IMR-90 (cell line): Measurements from ENCODE around the gene CKAP2L. TPM values are rescaled to one million over a fixed set of nuclear protein-coding genes. Genes with fewer than 3 reads are reported as not detected.

ENCODE experiments used
- ATAC-seq: fragments of 200-7000 bp; cut with Tn5 transposase; 2 replicates; pipeline ENCODE4 v1.9.1; 2020; ENCODE audit warnings: low read depth, mild to moderate bottlenecking, moderate library complexity
- BruUV-seq: library from RNA; stranded (reverse); fragments of 400-500 nt; replicated peaks from 2 replicates; lab custom pipeline; 2021; lab: Mats Ljungman, UMichigan
- CTCF ChIA-PET: fragments of 300-600 bp; formaldehyde crosslinking; extraction: SDS; loops from one replicate; lab custom pipeline; 2021; ENCODE audit warnings: antibody characterized with exemption; lab: Yijun Ruan, JAX
- POLR2A ChIA-PET: fragments of 300-600 bp; sonication (Branson Sonifier 250); formaldehyde crosslinking; loops from one replicate; lab custom pipeline; 2022; ENCODE audit warnings: antibody characterized with exemption; ENCODE audit not compliant: unreplicated experiment; lab: Charles Lee
- DNase-seq: peaks from one replicate; pipeline ENCODE4 v3.0.0; 2013
- H2AFZ ChIP-seq: replicated peaks from 2 replicates; pipeline ENCODE3; 2013; ENCODE audit warnings: low read length, mild to moderate bottlenecking; ENCODE audit not compliant: poor library complexity
- H2AK5ac ChIP-seq: 2 replicates; pipeline ENCODE4 v1.6.1; 2013; ENCODE audit warnings: low read depth, low read length, inconsistent platforms
- H2AK9ac ChIP-seq: replicated peaks from 2 replicates; pipeline ENCODE3; 2013; ENCODE audit warnings: mild to moderate bottlenecking, low read depth, low read length, moderate library complexity; ENCODE audit not compliant: poor library complexity
- H2BK120ac ChIP-seq: 2 replicates; pipeline ENCODE4 v1.6.1; 2013; ENCODE audit warnings: low read depth, low read length, inconsistent platforms
- H2BK15ac ChIP-seq: 3 replicates; pipeline ENCODE4 v1.6.1; 2013; ENCODE audit warnings: low read depth, low read length, inconsistent platforms
- H2BK20ac ChIP-seq: 2 replicates; pipeline ENCODE4 v1.6.1; 2013; ENCODE audit warnings: low read depth, mild to moderate bottlenecking, inconsistent platforms, low read length, moderate library complexity
- H2BK5ac ChIP-seq: 2 replicates; pipeline ENCODE4 v1.6.1; 2013; ENCODE audit warnings: mild to moderate bottlenecking, low read depth, low read length, inconsistent platforms; ENCODE audit not compliant: poor library complexity, severe bottlenecking
- H3K14ac ChIP-seq: replicated peaks from 2 replicates; pipeline ENCODE4 v1.6.1; 2013; ENCODE audit warnings: low read depth, low read length, inconsistent platforms
- H3K18ac ChIP-seq: 2 replicates; pipeline ENCODE4 v1.6.1; 2013; ENCODE audit warnings: low read depth, low read length, control low read depth
- H3K23ac ChIP-seq: 2 replicates; pipeline ENCODE4 v1.6.1; 2013; ENCODE audit warnings: low read depth, low read length, inconsistent platforms
- H3K27ac ChIP-seq: 2 replicates; pipeline ENCODE4 v1.5.1; 2013; ENCODE audit warnings: mild to moderate bottlenecking, control low read depth, low read length; ENCODE audit not compliant: insufficient read depth
- H3K27me3 ChIP-seq: 2 replicates; pipeline ENCODE4 v1.6.1; 2013; ENCODE audit warnings: low read length; ENCODE audit not compliant: control insufficient read depth, insufficient read depth
- H3K36me3 ChIP-seq: 2 replicates; pipeline ENCODE4 v1.6.1; 2013; ENCODE audit warnings: low read length, mixed read lengths; ENCODE audit not compliant: control insufficient read depth, insufficient read depth
- H3K4ac ChIP-seq: 2 replicates; pipeline ENCODE4 v1.6.1; 2013; ENCODE audit warnings: low read depth, low read length, inconsistent platforms
- H3K4me1 ChIP-seq: 2 replicates; pipeline ENCODE4 v1.6.1; 2013; ENCODE audit warnings: low read length, mixed read lengths; ENCODE audit not compliant: control insufficient read depth, insufficient read depth
- H3K4me2 ChIP-seq: 2 replicates; pipeline ENCODE4 v1.6.1; 2013; ENCODE audit warnings: low read depth, mild to moderate bottlenecking, control low read depth, low read length, moderate library complexity
- H3K4me3 ChIP-seq: 2 replicates; pipeline ENCODE4 v1.5.1; 2013; ENCODE audit warnings: low read depth, mild to moderate bottlenecking, control low read depth, low read length, moderate library complexity; ENCODE audit not compliant: insufficient read depth
- H3K56ac ChIP-seq: 2 replicates; pipeline ENCODE4 v1.6.1; 2013; ENCODE audit warnings: low read length, inconsistent platforms; ENCODE audit not compliant: insufficient read depth; ENCODE audit errors: extremely low read depth
- H3K79me1 ChIP-seq, 2 experiments: 2 replicates each; pipeline ENCODE4 v1.6.1; 2013; ENCODE audit warnings: low read length in 2 of 2, inconsistent platforms in 1 of 2, low read depth in 1 of 2
- H3K9ac ChIP-seq: 2 replicates; pipeline ENCODE4 v1.6.1; 2013; ENCODE audit warnings: low read depth, low read length, control low read depth
- H3K9me1 ChIP-seq: 2 replicates; pipeline ENCODE4 v1.6.1; 2013; ENCODE audit warnings: low read length, inconsistent platforms; ENCODE audit not compliant: insufficient read depth
- H3K9me3 ChIP-seq: 2 replicates; pipeline ENCODE4 v1.6.1; 2013; ENCODE audit warnings: low read length; ENCODE audit not compliant: control insufficient read depth, insufficient read depth
- H4K20me1 ChIP-seq: 2 replicates; pipeline ENCODE4 v1.6.1; 2013; ENCODE audit warnings: low read length, inconsistent platforms; ENCODE audit not compliant: insufficient read depth
- H4K5ac ChIP-seq: 2 replicates; pipeline ENCODE4 v1.6.1; 2013; ENCODE audit warnings: mild to moderate bottlenecking, low read depth, low read length, control low read depth
- H4K8ac ChIP-seq, 2 experiments: 2 replicates each; pipeline ENCODE4 v1.6.1; 2013; ENCODE audit warnings: low read depth in 2 of 2, low read length in 2 of 2, control low read depth in 1 of 2, inconsistent platforms in 1 of 2
- H4K91ac ChIP-seq: 2 replicates; pipeline ENCODE4 v1.6.1; 2013; ENCODE audit warnings: low read depth, low read length, inconsistent platforms; ENCODE audit not compliant: insufficient read depth
- BHLHE40 ChIP-seq: fragments of 150-350 bp; IDR thresholded peaks from 2 replicates; pipeline ENCODE4 v1.6.1; 2016; ENCODE audit warnings: mild to moderate bottlenecking, low read depth, low read length
- CEBPB ChIP-seq: IDR thresholded peaks from 2 replicates; pipeline ENCODE4 v1.6.1; 2012; ENCODE audit warnings: low read depth, low read length, improper control_type of control experiment
- CHD1 ChIP-seq: IDR thresholded peaks from 2 replicates; pipeline ENCODE4 v1.6.1; 2012; ENCODE audit warnings: low read depth, low read length, improper control_type of control experiment
- CTCF ChIP-seq: conservative IDR thresholded peaks from 2 replicates; pipeline ENCODE4 v1.5.1; 2012; ENCODE audit warnings: mild to moderate bottlenecking, low read depth, low read length, improper control_type of control experiment
- FOS ChIP-seq: fragments of 150-350 bp; IDR thresholded peaks from 2 replicates; pipeline ENCODE4 v1.6.1; 2016; ENCODE audit warnings: low read depth, low read length
- MAFK ChIP-seq: IDR thresholded peaks from 2 replicates; pipeline ENCODE4 v1.6.1; 2012; ENCODE audit warnings: low read depth, low read length, improper control_type of control experiment
- MAZ ChIP-seq: IDR thresholded peaks from 2 replicates; pipeline ENCODE4 v1.6.1; 2012; ENCODE audit warnings: low read depth, mild to moderate bottlenecking, low read length, improper control_type of control experiment, moderate library complexity, borderline replicate concordance
- MXI1 ChIP-seq: IDR thresholded peaks from 2 replicates; pipeline ENCODE4 v1.6.1; 2012; ENCODE audit warnings: low read depth, mild to moderate bottlenecking, low read length, moderate library complexity, borderline replicate concordance
- POLR2A ChIP-seq: IDR thresholded peaks from 2 replicates; pipeline ENCODE4 v1.6.1; 2012; ENCODE audit warnings: mild to moderate bottlenecking, low read depth, low read length
- RAD21 ChIP-seq: IDR thresholded peaks from 2 replicates; pipeline ENCODE4 v1.6.1; 2012; ENCODE audit warnings: low read length, improper control_type of control experiment
- RCOR1 ChIP-seq: IDR thresholded peaks from 2 replicates; pipeline ENCODE4 v1.6.1; 2012; ENCODE audit warnings: mild to moderate bottlenecking, low read length, improper control_type of control experiment; ENCODE audit not compliant: insufficient replicate concordance
- RFX5 ChIP-seq: IDR thresholded peaks from 2 replicates; pipeline ENCODE4 v1.8.0; 2012; ENCODE audit warnings: low read depth, mild to moderate bottlenecking, low read length, moderate library complexity
- SMC3 ChIP-seq: fragments of 150-350 bp; IDR thresholded peaks from 2 replicates; pipeline ENCODE4 v1.6.1; 2016; ENCODE audit warnings: low read depth, mild to moderate bottlenecking, antibody characterized with exemption, low read length, moderate library complexity
- USF2 ChIP-seq: fragments of 150-350 bp; IDR thresholded peaks from 2 replicates; pipeline ENCODE4 v1.6.1; 2017; ENCODE audit warnings: mild to moderate bottlenecking, antibody characterized with exemption, low read length, low read depth
- WGBS, 2 experiments: methylation state at CpG; one replicate each; pipeline versions ENCODE4 v1.1.5 to v1.1.7; 2013; ENCODE audit warnings: missing lambda C conversion rate in 2 of 2; ENCODE audit not compliant: insufficient read length in 1 of 2; ENCODE audit errors: extremely low coverage in 2 of 2; 5-methylcytosine and 5-hydroxymethylcytosine counted together
- dilution Hi-C: fragments of 300-500 bp; cut with HindIII; formaldehyde crosslinking; loops from one replicate; pipeline ENCODE4 v1.14.3; 2018; ENCODE audit warnings: low sequenced_read_pairs; ENCODE audit not compliant: unreplicated experiment
- in situ Hi-C: fragments of 300-500 bp; cut with MboI; formaldehyde crosslinking; loops from 3 replicates; pipeline ENCODE4 v1.14.3; 2019; ENCODE audit warnings: low sequenced_read_pairs, inconsistent platforms, mixed read lengths
- intact Hi-C: fragments of 100-400 bp; cut with micrococcal nuclease; formaldehyde crosslinking; loops from 2 replicates; pipeline ENCODE4 v1.10.0; 2022
- polyA plus RNA-seq, 3 experiments: library from polyadenylated mRNA; depleted of rRNA; stranded (reverse); fragments of >200 nt; gene quantifications; 2 replicates each; pipeline ENCODE4 v1.2.3, GENCODE V29; 2012; ENCODE audit warnings: low replicate concordance in 1 of 3
- total RNA-seq: library from RNA; depleted of rRNA; stranded (reverse); fragments of >200 nt; gene quantifications from 2 replicates; pipeline ENCODE4 v1.2.3, GENCODE V29; 2012

Gene CKAP2L
- total and polyA plus RNA-seq, 2 of the 4 experiments (the other 2 are of a cell fraction), result 6.4 to 9.9 TPM

GRCh38 chr2:112803691-112804521 is 39.5 kb upstream of the CKAP2L start:
- Histone ChIP-seq H2AK5ac (peak overlapping the region; percentile 80), H4K20me1 (no peaks in the 10 kb centered on the region), H3K4me3 (no peak overlapping the region), H2AK9ac (no peak overlapping the region), H3K23ac (peak overlapping the region; percentile 66), H3K14ac (peak overlapping the region; percentile 35; the same call in 1 of the 2 replicates), H3K27ac (no peak overlapping the region; the same call in 1 of the 2 replicates), H3K36me3 (no peaks in the 10 kb centered on the region), H2BK15ac (peak overlapping the region; percentile 9; the same call in 2 of the 3 replicates), H4K91ac (peak overlapping the region; percentile 58; the same call in 1 of the 2 replicates), H2BK5ac (peak overlapping the region; percentile 80), H3K56ac (no peak overlapping the region), H4K8ac (peak overlapping the region in 1 of 2 experiments; percentile 56; a peak in 2 of 4 replicates), H3K4ac (peak overlapping the region; percentile 61), H3K9me3 (no peaks in the 10 kb centered on the region), H2AFZ (no peak overlapping the region), H3K4me2 (peak overlapping the region; percentile 44; the same call in 1 of the 2 replicates), H2BK20ac (peak overlapping the region; percentile 90; the same call in 1 of the 2 replicates), H3K27me3 (no peaks in the 10 kb centered on the region), H3K9ac (no peak overlapping the region), H3K4me1 (no peaks in the 10 kb centered on the region; the same call in 1 of the 2 replicates), H3K18ac (peak overlapping the region; percentile 66; the same call in 1 of the 2 replicates), H2BK120ac (peak overlapping the region; percentile 55), H4K5ac (peak overlapping the region; percentile 61; the same call in 1 of the 2 replicates), H3K79me1 (peaks cover 0 to 13% of the 10 kb centered on the region in 2 experiments; a peak in 2 of 4 replicates), H3K9me1 (peaks cover 11% of the 10 kb centered on the region)
- DNase-seq (peak; percentile 94), ATAC-seq (peak; percentile 88)
- no TSS peak for BruUV-seq
- intact Hi-C loops (no loop called here), in situ Hi-C loops (no loop called here), dilution Hi-C loops (no loop called here)
- 60% methylated on average over 1 of the region's 5 CpGs; no CpG with 5 or more reads in 1 of the 2 experiments for WGBS, 2 experiments
- ChIA-PET POLR2A (interaction anchor here (0.6 kb wide), 1 partner anchor 22 kb away, joined by 3 read pairs; no protein-coding TSS in a partner anchor), CTCF (no interaction called here)
- TF ChIP-seq CEBPB (peak; percentile 79), MAZ (no peak), RAD21 (no peak), MXI1 (no peak), MAFK (peak; percentile 59), BHLHE40 (0 out of 2 replicates have a peak, but pooled peaks have one; percentile 35), FOS (peak; percentile 46), POLR2A (no peak), SMC3 (no peak), USF2 (no peak), RCOR1 (no peak), CHD1 (no peak), RFX5 (no peak), CTCF (no peak)
